Tibial nerve (tissue), 4 donors: ENCODE data around the gene GLYATL3.

Experiments used
- CTCF ChIP-seq, 5 experiments: fragments of 200-600 bp in 3 of 5; fragments of 450-650 bp in 2 of 5; sonication (generic) in 3 of 5; IDR thresholded peaks; one replicate each; pipeline ENCODE4 v1.5.1; 2016 to 2019; ENCODE audit warnings: antibody characterized with exemption in 5 of 5, mild to moderate bottlenecking in 3 of 5, moderate library complexity in 2 of 5
- EP300 ChIP-seq, 2 donors: sonication (generic); formaldehyde crosslinking; IDR thresholded peaks; one replicate each; pipeline ENCODE4 v1.6.1; 2017; ENCODE audit warnings: antibody characterized with exemption in 2 of 2, mild to moderate bottlenecking in 1 of 2
- POLR2A ChIP-seq, 2 donors: fragments of 450-650 bp; IDR thresholded peaks; one replicate each; pipeline ENCODE4 v1.6.1; 2017; ENCODE audit warnings: antibody characterized with exemption in 2 of 2, mild to moderate bottlenecking in 2 of 2, moderate library complexity in 2 of 2

- TF ChIP-seq CTCF (IDR thresholded peaks at IDR 0.05), result no peak
- no peak for TF ChIP-seq EP300 (IDR thresholded peaks at IDR 0.05)
- TF ChIP-seq POLR2A (IDR thresholded peaks at IDR 0.05), result no peak
Measured at GRCh38 chr6:49479308-49479970, 20.3 kb upstream of the GLYATL3 start.
